ENCODE measurements around the gene KRT84.

The KRT84 gene

GRCh38 chr12:52400906-52401305 lies 15.5 kb upstream of the KRT84 start:
- no peaks in the 10 kb centered on the region for H3K9me3 Mint-ChIP-seq
- DNase-seq (ENCODE audit: low spot score in 2 of 2), result no peak
- no peaks in the 10 kb centered on the region for H3K36me3 Mint-ChIP-seq

GRCh38 chr12:52399756-52400155 lies 14.3 kb upstream of the KRT84 start:
- H3K4me3 Mint-ChIP-seq, result no peak overlapping the region
- DNase-seq (ENCODE audit: low spot score in 2 of 2) (no peak), ATAC-seq (no peak)
- no peak overlapping the region for H3K27ac Mint-ChIP-seq
- peaks cover 8% of the 10 kb centered on the region for H3K4me1 Mint-ChIP-seq
- no peaks in the 10 kb centered on the region for H3K9me3 Mint-ChIP-seq
- H3K36me3 Mint-ChIP-seq, result no peaks in the 10 kb centered on the region

More at GRCh38 chr12:52400906-52401305, 15.5 kb upstream of the KRT84 start:
- H3K27ac Mint-ChIP-seq, result no peak overlapping the region
- peaks cover 8% of the 10 kb centered on the region for H3K4me1 Mint-ChIP-seq
- ATAC-seq, result no peak
- H3K4me3 Mint-ChIP-seq, result no peak overlapping the region

- Mint-ChIP-seq H3K9me3 (no peaks in the 10 kb centered on the region), H3K4me1 (peaks cover 8% of the 10 kb centered on the region), H3K36me3 (no peaks in the 10 kb centered on the region), H3K4me3 (no peak overlapping the region), H3K27ac (no peak overlapping the region)
- DNase-seq (ENCODE audit: low spot score in 2 of 2) (no peak), ATAC-seq (no peak)
These were observed 12.7 kb upstream of the KRT84 start for GRCh38 chr12:52398176-52398575.

- no peaks in the 10 kb centered on the region for H3K4me1 Mint-ChIP-seq
- ATAC-seq, result no peak
These were observed 11.2 kb upstream of the KRT84 start for GRCh38 chr12:52396656-52397055.

GRCh38 chr12:52395761-52396434 lies 10.4 kb upstream of the KRT84 start:
- Mint-ChIP-seq H3K27ac (no peak overlapping the region), H3K4me1 (no peaks in the 10 kb centered on the region), H3K4me3 (no peak overlapping the region), H3K36me3 (no peaks in the 10 kb centered on the region), H3K9me3 (no peaks in the 10 kb centered on the region)
- ATAC-seq, result no peak
- no peak for DNase-seq (ENCODE audit: low spot score in 2 of 2)

More at GRCh38 chr12:52396656-52397055, 11.2 kb upstream of the KRT84 start:
- Mint-ChIP-seq H3K36me3 (no peaks in the 10 kb centered on the region), H3K9me3 (no peaks in the 10 kb centered on the region), H3K27ac (no peak overlapping the region), H3K4me3 (no peak overlapping the region)
- no peak for DNase-seq (ENCODE audit: low spot score in 2 of 2)

- H3K27ac Mint-ChIP-seq, result no peak overlapping the region
- H3K4me1 Mint-ChIP-seq, result no peaks in the 10 kb centered on the region
- DNase-seq (ENCODE audit: low spot score in 2 of 2), result no peak
- no peak overlapping the region for H3K4me3 Mint-ChIP-seq
- no peak for ATAC-seq
- H3K9me3 Mint-ChIP-seq, result no peaks in the 10 kb centered on the region
- no peaks in the 10 kb centered on the region for H3K36me3 Mint-ChIP-seq
These were observed 9.5 kb upstream of the KRT84 start for GRCh38 chr12:52394836-52395405.

GRCh38 chr12:52392465-52393007 lies 7.1 kb upstream of the KRT84 start:
- Mint-ChIP-seq H3K9me3 (no peaks in the 10 kb centered on the region), H3K27ac (no peak overlapping the region), H3K4me1 (no peaks in the 10 kb centered on the region), H3K36me3 (no peaks in the 10 kb centered on the region), H3K4me3 (no peak overlapping the region)
- ATAC-seq, result no peak
- no peak for DNase-seq (ENCODE audit: low spot score in 2 of 2)

- H3K4me3 Mint-ChIP-seq, result no peak overlapping the region
These were observed 6.2 kb upstream of the KRT84 start for GRCh38 chr12:52391618-52392002.

GRCh38 chr12:52390739-52391617 lies 5.5 kb upstream of the KRT84 start:
- Mint-ChIP-seq H3K9me3 (no peaks in the 10 kb centered on the region), H3K4me3 (no peak overlapping the region), H3K4me1 (no peaks in the 10 kb centered on the region), H3K36me3 (no peaks in the 10 kb centered on the region), H3K27ac (no peak overlapping the region)
- DNase-seq (ENCODE audit: low spot score in 2 of 2), result no peak
- ATAC-seq, result no peak

More at GRCh38 chr12:52391618-52392002, 6.2 kb upstream of the KRT84 start:
- no peak for ATAC-seq
- Mint-ChIP-seq H3K9me3 (no peaks in the 10 kb centered on the region), H3K4me1 (no peaks in the 10 kb centered on the region), H3K36me3 (no peaks in the 10 kb centered on the region), H3K27ac (no peak overlapping the region)
- DNase-seq (ENCODE audit: low spot score in 2 of 2), result no peak

GRCh38 chr12:52389313-52390207 lies 4.1 kb upstream of the KRT84 start:
- ATAC-seq (no peak), DNase-seq (ENCODE audit: low spot score in 2 of 2) (no peak)
- H3K4me1 Mint-ChIP-seq, result no peaks in the 10 kb centered on the region
- no peak overlapping the region for H3K27ac Mint-ChIP-seq
- no peak overlapping the region for H3K4me3 Mint-ChIP-seq
- H3K9me3 Mint-ChIP-seq, result no peaks in the 10 kb centered on the region
- H3K36me3 Mint-ChIP-seq, result no peaks in the 10 kb centered on the region

GRCh38 chr12:52387859-52388258 lies 2.4 kb upstream of the KRT84 start:
- DNase-seq (ENCODE audit: low spot score in 2 of 2) (no peak), ATAC-seq (no peak)
- Mint-ChIP-seq H3K4me3 (no peak overlapping the region), H3K4me1 (peaks cover 5% of the 10 kb centered on the region), H3K27ac (no peak overlapping the region), H3K9me3 (no peaks in the 10 kb centered on the region), H3K36me3 (no peaks in the 10 kb centered on the region)

GRCh38 chr12:52383331-52383730 lies 2.1 kb downstream of the KRT84 start:
- no peak for ATAC-seq
- DNase-seq (ENCODE audit: low spot score in 2 of 2), result no peak
- Mint-ChIP-seq H3K9me3 (no peaks in the 10 kb centered on the region), H3K27ac (peak overlapping the region; percentile 46), H3K4me3 (no peak overlapping the region), H3K36me3 (no peaks in the 10 kb centered on the region), H3K4me1 (peaks cover 10% of the 10 kb centered on the region)

GRCh38 chr12:52382854-52383253 lies 2.6 kb downstream of the KRT84 start:
- peak; percentile 51 for ATAC-seq
- H3K9me3 Mint-ChIP-seq, result no peaks in the 10 kb centered on the region
- peak overlapping the region; percentile 46 for H3K27ac Mint-ChIP-seq
- no peak overlapping the region for H3K4me3 Mint-ChIP-seq
- H3K36me3 Mint-ChIP-seq, result no peaks in the 10 kb centered on the region
- DNase-seq (ENCODE audit: low spot score in 2 of 2), result no peak
- peaks cover 10% of the 10 kb centered on the region for H3K4me1 Mint-ChIP-seq

- no peak for DNase-seq (ENCODE audit: low spot score in 2 of 2)
- Mint-ChIP-seq H3K4me3 (no peak overlapping the region), H3K27ac (no peak overlapping the region), H3K9me3 (no peaks in the 10 kb centered on the region), H3K36me3 (no peaks in the 10 kb centered on the region), H3K4me1 (peaks cover 10% of the 10 kb centered on the region)
- ATAC-seq, result no peak
These were observed 4.2 kb downstream of the KRT84 start for GRCh38 chr12:52381206-52381605.

GRCh38 chr12:52380271-52380694 lies 5.2 kb downstream of the KRT84 start:
- Mint-ChIP-seq H3K4me1 (peaks cover 10% of the 10 kb centered on the region), H3K4me3 (no peak overlapping the region), H3K9me3 (no peaks in the 10 kb centered on the region), H3K27ac (no peak overlapping the region), H3K36me3 (no peaks in the 10 kb centered on the region)
- ATAC-seq (no peak), DNase-seq (ENCODE audit: low spot score in 2 of 2) (no peak)
